Kidney (tissue), 14 donors: Measurements from ENCODE around the gene RINT1. TPM values are rescaled to one million over a fixed set of nuclear protein-coding genes. Genes with fewer than 3 reads are reported as not detected.
A peak's percentile ranks its signal among the peaks of the same experiment; 100 is the strongest.

Experiments
- DNase-seq, 5 donors: peaks; one replicate each; pipeline ENCODE4 v3.0.0-alpha.2; 2013 to 2020
- FAIRE-seq: peaks from 2 replicates; lab custom pipeline; 2012; peaks lifted over from hg19 to GRCh38; lab: Jason Lieb, UNC
- H3K27ac ChIP-seq, 2 donors: one replicate each; pipeline ENCODE4 v1.7.0; 2013; ENCODE audit warnings: low read depth in 2 of 2, low read length in 2 of 2, inconsistent platforms in 1 of 2
- H3K27me3 ChIP-seq: one replicate; pipeline ENCODE4 v1.7.1; 2013; ENCODE audit warnings: low read length, inconsistent platforms; ENCODE audit not compliant: control insufficient read depth, insufficient read depth
- H3K36me3 ChIP-seq, 3 donors: one replicate each; pipeline versions ENCODE4 v1.7.0 to v1.7.1; 2013; ENCODE audit warnings: low read length in 3 of 3, control low read depth in 1 of 3, inconsistent platforms in 1 of 3; ENCODE audit not compliant: insufficient read depth in 3 of 3, control insufficient read depth in 2 of 3
- H3K4me1 ChIP-seq, 3 donors: one replicate each; pipeline versions ENCODE4 v1.7.0 to v1.7.1; 2013; ENCODE audit warnings: low read length in 3 of 3, inconsistent platforms in 1 of 3, low read depth in 1 of 3; ENCODE audit not compliant: control insufficient read depth in 2 of 3, insufficient read depth in 2 of 3
- H3K4me3 ChIP-seq, 3 donors: one replicate each; pipeline versions ENCODE4 v1.7.0 to v1.8.1; 2013; ENCODE audit warnings: low read length in 3 of 3, control low read depth in 1 of 3, inconsistent platforms in 1 of 3
- H3K9ac ChIP-seq, 3 donors: one replicate each; pipeline versions ENCODE4 v1.7.0 to v1.7.1; 2013; ENCODE audit warnings: low read length in 3 of 3, control low read depth in 1 of 3, inconsistent platforms in 1 of 3
- H3K9me3 ChIP-seq, 3 donors: one replicate each; pipeline versions ENCODE4 v1.7.0 to v1.7.1; 2013; ENCODE audit warnings: low read length in 3 of 3, control low read depth in 1 of 3, inconsistent platforms in 1 of 3; ENCODE audit not compliant: control insufficient read depth in 2 of 3, insufficient read depth in 1 of 3
- intact Hi-C: fragments of 100-400 bp; cut with DNase I; formaldehyde crosslinking; loops from one replicate; pipeline ENCODE4 v1.11.1; 2022
- polyA plus RNA-seq: library from polyadenylated mRNA; stranded (reverse); fragments of 350-450 nt; fragmentation: Illumina TruSeq; extraction: RNeasy Lipid Tissue Mini Kit (QIAGEN cat#74804); gene quantifications from one replicate; pipeline ENCODE4 v1.2.3, GENCODE V29; 2014; ENCODE audit warnings: low read depth, low replicate concordance; ENCODE audit not compliant: insufficient read depth
- total RNA-seq: library from RNA; stranded (reverse); fragmentation: NEBNext Ultra II Directional; extraction: Animal tissue kit (Norgen Biotek cat#: 25700); gene quantifications from one replicate; pipeline ENCODE4 v1.2.1, GENCODE V29; 2021
- TF ChIP-seq, protein P1 (sequence below): IDR thresholded peaks from 3 replicates; pipeline ENCODE4 v1.5.1; 2012; ENCODE audit warnings: mild to moderate bottlenecking, moderate library complexity, borderline replicate concordance; ENCODE audit not compliant: insufficient read depth; ENCODE audit errors: extremely low read depth
- donor health status: control.
- donor health status: control.
- donor health status: control.
- donor health status: control.
- donor health status: control.
- donor health status: DM: yes; HTN: yes; CAD: no.
- donor health status: Normal renal cell carcinoma (clear cell type).

RINT1 gene
- total and polyA plus RNA-seq, 2 donors from 2014 or later = 7.1 to 14.2 TPM

GRCh38 chr7:105567821-105568220 is 35.8 kb downstream of the RINT1 start:
- Histone ChIP-seq H3K4me3 (no peak overlapping the region), H3K9me3 (no peaks in the 10 kb centered on the region), H3K27ac (no peak overlapping the region), H3K36me3 (peaks cover 4 to 27% (median 4%) of the 10 kb centered on the region in 3 donors), H3K9ac (no peak overlapping the region), H3K27me3 (no peaks in the 10 kb centered on the region), H3K4me1 (no peaks in the 10 kb centered on the region)
- TF ChIP-seq, protein P1, sequence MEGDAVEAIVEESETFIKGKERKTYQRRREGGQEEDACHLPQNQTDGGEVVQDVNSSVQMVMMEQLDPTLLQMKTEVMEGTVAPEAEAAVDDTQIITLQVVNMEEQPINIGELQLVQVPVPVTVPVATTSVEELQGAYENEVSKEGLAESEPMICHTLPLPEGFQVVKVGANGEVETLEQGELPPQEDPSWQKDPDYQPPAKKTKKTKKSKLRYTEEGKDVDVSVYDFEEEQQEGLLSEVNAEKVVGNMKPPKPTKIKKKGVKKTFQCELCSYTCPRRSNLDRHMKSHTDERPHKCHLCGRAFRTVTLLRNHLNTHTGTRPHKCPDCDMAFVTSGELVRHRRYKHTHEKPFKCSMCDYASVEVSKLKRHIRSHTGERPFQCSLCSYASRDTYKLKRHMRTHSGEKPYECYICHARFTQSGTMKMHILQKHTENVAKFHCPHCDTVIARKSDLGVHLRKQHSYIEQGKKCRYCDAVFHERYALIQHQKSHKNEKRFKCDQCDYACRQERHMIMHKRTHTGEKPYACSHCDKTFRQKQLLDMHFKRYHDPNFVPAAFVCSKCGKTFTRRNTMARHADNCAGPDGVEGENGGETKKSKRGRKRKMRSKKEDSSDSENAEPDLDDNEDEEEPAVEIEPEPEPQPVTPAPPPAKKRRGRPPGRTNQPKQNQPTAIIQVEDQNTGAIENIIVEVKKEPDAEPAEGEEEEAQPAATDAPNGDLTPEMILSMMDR = no peak
- intact Hi-C loops = no loop called here
- DNase-seq (no peak), FAIRE-seq (no peak)

- Histone ChIP-seq H3K9ac (no peak overlapping the region), H3K4me1 (no peaks in the 10 kb centered on the region), H3K9me3 (no peaks in the 10 kb centered on the region), H3K27me3 (no peaks in the 10 kb centered on the region), H3K4me3 (no peak overlapping the region), H3K27ac (no peak overlapping the region), H3K36me3 (peaks cover 0 to 7% (median 0%) of the 10 kb centered on the region in 3 donors)
- DNase-seq (no peak), FAIRE-seq (no peak)
- intact Hi-C loops = no loop called here
- TF ChIP-seq, protein P1 = no peak
Measured at GRCh38 chr7:105571891-105572290, 39.9 kb downstream of the RINT1 start.

DNA sequence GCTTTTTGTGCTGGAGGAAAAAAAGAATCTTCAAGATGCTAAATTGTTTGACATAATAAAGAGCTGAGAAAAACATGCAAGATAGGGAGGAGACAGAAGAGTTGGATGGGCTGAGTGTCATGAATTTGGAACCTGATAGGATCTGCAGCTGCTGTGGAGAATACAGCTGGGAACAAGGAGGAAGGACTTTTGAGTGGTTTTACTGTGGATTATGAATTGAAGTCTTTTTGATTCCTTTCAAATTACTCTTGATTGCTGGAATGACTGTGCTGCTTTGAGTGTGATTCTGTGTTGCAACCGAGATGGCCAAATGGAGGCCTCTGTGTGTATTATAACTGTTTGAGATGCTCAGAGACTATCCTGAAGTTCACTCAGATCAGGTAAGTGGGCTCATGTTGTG is 45.2 kb downstream of the RINT1 start:
- Histone ChIP-seq H3K4me3 (no peak overlapping the region), H3K9ac (no peak overlapping the region), H3K36me3 (no peaks in the 10 kb centered on the region), H3K27me3 (no peaks in the 10 kb centered on the region), H3K4me1 (peaks cover 0 to 4% (median 0%) of the 10 kb centered on the region in 3 donors), H3K27ac (no peak overlapping the region), H3K9me3 (no peaks in the 10 kb centered on the region)
- FAIRE-seq (no peak), DNase-seq (peak in 1 of 5 donors; percentile 14)
- intact Hi-C loops = no loop called here
- TF ChIP-seq, protein P1 = no peak

DNA sequence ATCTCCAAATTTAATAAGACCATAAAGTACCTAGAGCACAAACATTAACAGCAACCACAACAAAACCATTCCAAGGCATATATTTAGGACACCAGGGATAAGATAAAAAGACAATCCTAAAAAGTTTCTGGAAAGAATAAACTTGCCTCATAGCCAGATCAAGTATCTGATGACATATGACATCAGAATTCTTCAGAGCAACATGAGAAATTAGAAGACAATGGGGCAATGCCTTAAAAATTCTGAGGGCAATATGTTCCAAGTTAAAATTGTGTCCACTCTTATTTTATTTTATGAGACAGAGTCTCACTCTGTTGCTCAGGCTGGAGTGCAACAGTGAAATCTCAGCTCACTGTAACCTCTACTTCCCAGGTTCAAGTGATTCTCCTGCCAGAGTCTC is 46.5 kb downstream of the RINT1 start:
- peaks cover 0 to 4% (median 0%) of the 10 kb centered on the region in 3 donors for H3K4me1 ChIP-seq
- FAIRE-seq (no peak), DNase-seq (no peak)
- H3K36me3 ChIP-seq = no peaks in the 10 kb centered on the region
- H3K27me3 ChIP-seq = no peaks in the 10 kb centered on the region
- TF ChIP-seq, protein P1 = no peak
- intact Hi-C loops = no loop called here
- H3K27ac ChIP-seq = no peak overlapping the region
- no peak overlapping the region for H3K9ac ChIP-seq
- H3K4me3 ChIP-seq = no peak overlapping the region
- no peaks in the 10 kb centered on the region for H3K9me3 ChIP-seq
